ENCODE results near the gene BANF1.

- no peak for TF ChIP-seq CTCF (IDR thresholded peaks at IDR 0.05)
- no peak for TF ChIP-seq POLR2A (IDR thresholded peaks at IDR 0.05)
Measured at GRCh38 chr11:66014804-66015453, 12.6 kb downstream of the BANF1 start.
